ENCODE results near the gene SMYD2.
A peak's percentile ranks its signal among the peaks of the same experiment; 100 is the strongest.

SMYD2 gene

DNA sequence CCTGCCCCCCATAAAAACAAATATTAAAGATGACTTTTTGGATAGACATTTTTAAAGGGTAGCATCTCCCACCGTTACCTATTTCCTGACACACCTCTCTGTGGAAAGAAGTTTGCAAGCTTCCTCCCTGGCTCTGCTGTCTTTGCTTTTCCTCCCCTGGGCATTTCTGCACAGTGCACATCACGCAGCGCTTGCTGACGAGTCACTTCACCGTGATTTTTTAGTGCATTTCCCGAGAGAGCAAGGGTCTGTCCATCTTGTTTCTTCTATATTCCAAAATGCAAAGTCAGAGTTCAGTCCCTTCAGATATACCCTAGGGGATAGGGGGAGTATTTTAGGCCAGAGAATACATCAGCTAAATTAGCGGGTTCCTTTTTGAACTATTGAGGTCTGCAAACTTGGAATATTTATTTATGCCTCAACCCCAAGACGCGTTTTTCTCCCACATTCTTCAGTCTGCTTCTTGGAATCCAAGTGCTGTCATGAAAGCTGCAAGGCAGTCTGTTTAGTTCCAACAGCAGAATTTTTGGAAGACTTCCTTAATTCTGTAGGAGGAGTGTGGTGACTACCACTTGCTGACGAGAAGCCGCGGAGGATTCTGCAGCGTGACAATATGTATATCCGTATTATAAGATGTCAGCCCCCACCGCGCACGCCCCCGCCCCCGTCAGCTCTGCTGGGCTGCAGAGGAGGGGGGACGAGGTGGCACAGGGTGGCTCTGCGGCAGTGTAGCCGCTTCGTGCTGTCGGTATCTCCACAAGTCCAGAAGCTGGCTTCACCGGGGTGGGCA, 22.4 kb downstream of the SMYD2 start:
- DNase-seq: no peak

DNA sequence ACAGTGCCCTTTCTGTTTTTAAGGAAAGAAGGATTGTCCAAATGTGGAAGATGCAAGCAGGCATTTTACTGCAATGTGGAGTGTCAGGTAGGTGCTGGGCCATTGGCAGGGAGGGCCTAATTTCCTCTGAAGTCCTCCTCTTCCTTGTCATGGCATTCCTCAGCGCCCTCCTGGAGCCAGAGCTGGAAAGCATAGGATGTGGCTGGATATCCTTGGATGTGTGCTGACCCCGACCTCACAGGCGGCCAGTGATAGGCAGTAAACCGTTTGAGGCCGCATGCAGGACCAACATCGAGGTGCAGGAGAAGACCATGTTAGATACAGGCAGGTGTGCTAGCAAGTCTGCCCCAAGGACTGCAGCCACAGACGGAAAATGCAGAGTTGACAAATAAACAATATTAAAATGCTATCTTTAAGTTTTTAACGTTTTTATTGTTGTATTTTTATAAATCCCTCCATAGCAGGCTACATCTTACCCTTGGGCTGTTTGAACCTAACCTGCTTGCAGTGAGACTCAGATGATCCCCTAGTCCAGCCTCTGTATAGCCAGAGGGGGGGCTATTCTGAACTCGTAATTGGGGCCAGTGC, 24.3 kb downstream of the SMYD2 start:
- DNase-seq: no peak

DNA sequence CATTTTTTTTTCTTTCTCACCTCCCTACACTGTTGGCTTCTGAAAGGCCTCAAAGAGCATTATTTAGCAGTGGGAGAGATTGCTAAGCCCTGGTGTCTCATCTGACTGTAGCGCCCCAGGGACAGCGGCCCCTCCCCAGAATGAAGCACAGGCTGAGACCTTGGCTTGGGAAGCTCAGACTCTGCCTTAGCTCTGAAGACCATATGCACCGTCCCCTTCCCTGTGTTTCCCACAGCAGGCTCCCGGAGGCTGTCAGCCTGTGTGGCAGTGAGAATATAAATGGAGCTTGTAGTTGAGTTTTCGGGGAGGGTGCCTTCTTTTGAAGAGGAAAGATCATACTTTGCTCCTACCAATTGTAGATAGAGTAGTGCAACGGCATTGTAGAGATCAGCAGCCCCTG, 25.3 kb downstream of the SMYD2 start:
- DNase-seq: no peak

DNA sequence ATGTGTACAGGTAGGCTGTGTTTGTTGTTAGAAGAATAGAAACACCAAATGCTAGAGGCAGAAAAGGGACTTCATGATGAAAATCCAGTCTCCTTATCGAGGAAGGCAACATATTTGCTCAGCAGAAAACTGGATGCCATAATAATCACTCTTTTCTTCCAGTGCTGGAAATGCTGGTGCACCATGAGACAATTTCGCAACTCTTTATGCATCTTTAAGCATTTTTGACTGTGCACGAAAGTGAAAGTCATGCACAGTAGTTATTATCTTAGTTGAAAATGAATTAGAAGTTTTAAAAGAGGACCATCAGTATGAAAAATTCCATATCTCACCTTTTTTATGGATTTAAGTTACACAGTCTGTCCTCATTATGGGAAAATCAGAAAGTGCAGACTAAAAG, 29.1 kb downstream of the SMYD2 start:
- DNase-seq: no peak

DNA sequence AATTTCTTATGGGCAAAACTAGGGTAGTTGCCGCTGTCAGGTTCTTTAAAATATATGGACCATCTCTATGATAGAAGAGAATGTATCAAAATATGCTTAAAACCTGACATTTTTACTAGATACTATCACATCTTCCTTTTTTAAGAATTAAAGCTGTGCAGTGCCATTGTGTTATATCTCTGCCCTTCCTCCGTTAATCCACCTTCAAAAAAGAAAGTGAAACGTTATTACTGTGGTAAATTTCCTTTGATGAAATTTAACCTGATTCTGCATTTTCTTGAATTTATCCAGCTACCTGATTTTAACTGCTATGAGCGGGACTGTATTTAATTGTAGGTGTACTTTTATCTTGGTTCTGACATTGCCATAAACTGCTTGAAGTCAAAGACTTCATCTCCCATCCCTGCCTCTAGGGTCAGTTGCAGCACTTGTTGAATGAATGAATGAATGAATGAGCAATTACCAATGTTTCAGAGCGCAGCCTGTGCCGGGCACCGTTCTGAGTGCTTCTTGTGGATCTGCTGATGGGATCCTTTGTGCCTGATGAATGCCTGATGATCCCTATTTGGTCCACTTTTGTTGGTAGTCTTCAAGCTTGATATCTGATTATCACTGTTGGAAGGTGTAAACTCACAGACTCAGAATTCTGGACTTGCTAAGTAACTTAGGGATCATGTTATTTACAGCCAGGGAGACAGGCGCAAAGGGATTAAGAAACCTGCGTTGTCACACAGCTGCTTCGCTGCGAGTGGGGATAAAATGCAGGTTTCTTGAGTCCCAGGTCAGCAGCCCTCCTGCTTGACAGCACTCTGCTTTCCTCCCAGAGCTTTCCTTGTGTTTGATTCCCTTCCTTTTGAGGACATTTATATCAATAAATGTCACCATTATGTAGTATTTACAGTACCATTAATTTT, 30.1 kb downstream of the SMYD2 start:
- no peak for DNase-seq

DNA sequence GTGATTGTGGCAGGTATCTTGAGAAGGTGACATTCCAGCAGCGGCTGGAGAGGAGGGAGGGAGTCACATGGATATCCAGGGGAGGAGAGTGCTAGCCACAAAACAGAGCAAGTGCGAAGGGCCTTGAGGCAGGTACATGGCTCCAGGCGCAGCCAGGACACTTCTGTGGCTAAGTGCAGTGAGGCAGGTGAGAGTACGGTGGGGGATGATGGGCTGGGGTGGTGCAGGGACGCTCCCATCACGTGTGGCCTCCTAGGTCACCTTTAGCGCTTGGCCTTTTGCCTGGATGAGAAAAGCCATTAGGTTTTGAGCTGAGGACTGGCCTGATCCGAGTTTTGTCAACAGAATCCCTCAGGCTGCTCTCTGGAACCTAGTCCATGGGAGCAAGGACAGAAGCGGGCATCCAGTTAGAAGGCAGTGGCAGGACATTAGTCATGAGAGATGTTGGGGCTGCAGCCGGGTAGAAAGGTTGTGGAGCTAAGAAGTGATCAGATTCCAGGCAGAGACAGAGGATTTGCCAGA, 31.6 kb downstream of the SMYD2 start:
- DNase-seq: no peak

DNA sequence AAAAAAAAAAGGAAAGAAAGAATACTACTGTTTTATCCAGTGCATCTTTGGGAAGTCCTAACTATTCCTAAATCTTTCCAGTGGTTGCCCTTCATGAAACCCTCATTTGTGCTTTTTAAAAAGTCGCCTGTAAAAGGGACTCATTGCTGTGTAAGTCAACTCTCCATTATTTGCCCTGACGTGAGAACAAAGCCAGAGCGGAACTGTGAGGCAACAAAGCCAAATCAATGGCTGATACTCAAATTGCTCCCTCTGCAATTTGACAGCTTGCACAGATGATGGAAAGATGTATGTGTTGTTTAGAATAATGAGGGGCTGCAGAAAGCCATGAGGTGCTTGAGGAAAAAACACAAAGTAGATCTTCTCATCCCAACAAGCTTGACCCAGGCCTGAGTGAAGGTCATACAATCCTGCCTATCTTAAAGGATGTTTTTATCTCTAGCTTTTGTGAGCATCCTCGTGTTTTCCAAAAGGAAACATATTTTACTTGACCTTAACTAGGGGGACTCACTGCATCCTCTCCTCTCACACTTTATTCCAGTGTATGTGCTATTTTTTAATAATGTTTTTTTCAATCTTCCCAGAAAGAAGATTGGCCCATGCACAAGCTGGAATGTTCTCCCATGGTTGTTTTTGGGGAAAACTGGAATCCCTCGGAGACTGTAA, 33.4 kb downstream of the SMYD2 start:
- DNase-seq: no peak

DNA sequence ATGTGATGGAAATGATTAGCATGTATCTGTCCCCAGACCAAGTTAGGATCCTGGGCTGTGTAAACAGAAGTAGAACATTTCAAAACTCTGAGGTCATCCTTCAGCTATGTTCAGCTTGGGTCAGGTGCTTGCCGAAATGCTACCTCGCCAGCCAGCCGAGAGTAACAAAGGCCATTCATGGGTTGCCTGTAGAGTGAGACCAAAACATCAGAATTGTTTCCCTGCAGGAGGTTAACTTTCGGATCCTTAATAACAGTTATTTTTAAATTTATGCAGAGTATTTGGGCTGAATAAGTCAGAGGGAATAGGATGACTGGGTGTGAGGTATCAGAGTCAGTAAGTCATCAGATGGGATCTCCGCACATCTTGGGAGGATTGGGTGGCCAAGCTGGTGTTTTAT, 35.6 kb downstream of the SMYD2 start:
- no peak for DNase-seq

DNA sequence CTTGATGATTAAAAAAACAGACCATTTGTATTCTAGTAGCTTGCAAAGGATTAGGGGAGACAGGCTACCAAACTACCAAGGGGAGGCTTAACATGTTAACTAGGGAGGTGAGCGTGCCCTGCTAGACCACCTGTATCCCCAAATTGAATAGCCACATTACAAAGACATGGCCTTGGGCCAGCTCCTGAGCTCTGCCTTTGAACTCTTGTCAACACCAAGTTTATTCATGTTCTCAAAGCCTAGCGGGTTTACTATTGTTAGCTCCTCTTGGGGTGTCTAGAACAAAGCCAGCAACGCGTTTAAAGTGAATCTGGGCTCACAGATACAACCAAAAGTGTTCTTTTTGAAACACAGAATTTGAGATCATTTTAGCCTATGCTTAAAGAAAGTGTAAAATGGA, 36.3 kb downstream of the SMYD2 start:
- DNase-seq: no peak

DNA sequence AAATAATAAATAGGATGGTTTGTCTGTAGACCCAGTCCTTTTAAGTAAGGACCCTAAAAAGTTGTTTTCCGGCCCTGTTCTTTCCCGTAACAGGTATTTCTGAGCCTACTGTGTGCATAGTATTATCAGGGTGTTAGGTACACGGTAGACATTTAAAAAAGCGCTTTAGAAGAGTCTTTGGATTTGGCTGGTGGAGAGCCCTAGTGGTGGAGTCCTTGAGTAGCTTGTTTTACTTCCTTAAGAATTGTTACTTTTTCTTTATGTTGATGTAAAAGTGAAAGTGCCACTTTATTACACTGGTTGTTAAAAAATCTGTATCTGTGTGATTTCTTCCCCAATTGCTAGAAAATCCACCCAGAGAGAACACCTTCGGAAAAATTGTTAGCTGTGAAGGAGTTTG, 36.8 kb downstream of the SMYD2 start:
- DNase-seq: no peak

DNA sequence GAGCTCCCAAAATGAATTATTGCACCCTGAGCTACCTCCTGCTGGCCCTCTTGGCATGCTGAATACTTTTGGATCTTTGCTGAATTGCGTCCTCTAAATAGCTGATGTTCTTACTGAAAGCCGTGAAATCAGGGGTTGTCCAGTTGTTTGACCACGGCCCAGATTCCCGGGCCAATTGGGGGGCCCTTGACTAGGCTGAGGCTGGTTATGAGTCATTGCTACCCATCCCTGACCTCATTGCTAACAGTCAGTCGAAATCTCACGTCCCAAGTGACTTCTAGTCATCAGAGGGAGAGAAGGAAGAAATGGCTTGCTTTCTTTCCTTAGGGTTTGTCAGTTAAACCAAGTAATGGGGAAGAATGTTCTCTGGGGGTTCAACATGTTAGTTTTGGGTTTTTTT, 37.4 kb downstream of the SMYD2 start:
- DNase-seq: no peak

DNA sequence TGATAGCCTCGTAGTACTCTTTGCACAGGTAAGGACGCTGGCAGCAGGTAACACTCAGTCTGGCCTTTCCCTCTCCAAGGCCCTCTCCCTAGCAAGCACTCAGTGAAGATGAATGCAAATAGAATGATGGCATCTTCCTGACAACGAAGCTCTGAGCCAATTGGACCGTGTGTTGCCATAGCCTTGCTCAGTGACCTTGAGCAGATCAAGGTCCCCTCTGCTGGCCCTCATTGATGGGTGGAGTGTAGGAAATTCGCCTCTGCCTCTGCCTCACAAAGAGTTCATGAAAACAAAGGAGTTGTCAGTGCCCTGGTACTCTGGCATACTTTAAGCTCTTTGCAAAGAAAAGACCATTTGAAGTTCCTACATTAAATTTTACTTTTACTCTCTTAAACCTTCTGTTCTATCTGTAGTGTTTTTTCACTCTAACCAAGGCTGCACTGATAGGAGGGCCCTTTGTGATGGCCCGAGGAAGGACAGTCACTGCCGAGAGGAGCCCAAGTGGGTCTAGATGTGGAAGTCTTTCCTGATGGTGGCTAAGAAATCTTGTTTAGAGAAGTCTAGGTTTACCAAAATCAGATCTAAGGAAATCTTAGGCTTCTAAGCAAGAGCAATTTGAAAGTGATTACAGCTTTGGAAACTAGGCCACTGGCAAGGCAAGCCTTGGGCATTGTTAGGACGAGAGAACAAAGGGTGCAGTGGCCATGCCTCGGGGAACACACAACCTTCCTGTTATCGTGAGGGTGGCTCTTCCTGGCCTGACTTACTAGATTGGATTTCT, 38.2 kb downstream of the SMYD2 start:
- DNase-seq: no peak

DNA sequence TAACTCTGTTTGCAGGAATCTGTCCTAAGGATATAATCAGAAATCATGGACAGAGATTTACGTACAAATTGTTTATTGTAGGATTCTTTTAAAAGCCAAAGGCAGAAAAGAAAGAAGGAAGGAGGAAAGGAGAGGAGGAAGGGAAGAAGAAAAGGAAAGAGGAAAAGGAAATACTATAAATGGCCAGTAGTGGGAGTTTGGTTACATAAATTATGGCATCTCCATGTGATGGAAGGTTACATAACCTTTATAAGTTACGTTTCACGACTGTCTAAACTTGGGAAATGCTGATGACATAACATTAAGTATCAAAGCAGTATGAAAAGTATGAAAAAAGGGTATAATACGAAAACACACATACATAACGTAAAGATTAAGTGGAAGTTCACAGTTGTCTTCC, 39.0 kb downstream of the SMYD2 start:
- no peak for DNase-seq

DNA sequence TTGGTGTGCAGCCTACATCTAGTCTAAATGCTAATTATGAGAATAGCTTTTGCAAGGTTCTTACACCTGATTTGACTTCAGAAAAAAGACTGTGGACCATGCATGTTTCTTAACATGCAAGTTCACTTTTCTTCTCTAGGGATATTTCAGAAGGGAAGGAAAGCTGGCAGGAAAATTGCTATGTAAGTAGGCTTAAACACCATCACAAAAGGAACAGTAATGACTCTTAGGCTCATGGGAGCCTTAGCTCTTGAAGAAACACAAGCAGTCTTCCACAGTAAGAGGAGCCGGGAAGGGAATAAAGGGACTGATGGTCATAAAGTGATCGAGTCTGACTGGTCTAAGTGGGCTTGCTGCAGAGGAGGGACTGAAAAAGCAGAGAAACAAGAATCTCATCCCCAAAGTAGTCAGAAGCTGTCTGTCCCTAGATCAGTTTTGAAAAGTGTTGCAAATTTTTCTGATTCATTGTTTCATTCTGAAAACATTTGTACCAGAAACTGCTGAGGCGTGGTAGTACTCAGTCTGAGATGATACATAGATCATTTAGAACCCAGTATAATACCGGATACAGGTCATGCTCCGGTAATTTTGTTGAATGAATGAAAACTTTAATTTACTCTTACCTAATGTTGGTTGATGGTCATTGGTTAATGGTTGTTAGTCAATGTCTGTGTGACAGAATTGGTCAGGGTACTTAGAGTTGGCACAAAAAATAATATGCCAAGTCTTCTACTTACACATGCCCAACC, 40.9 kb downstream of the SMYD2 start:
- DNase-seq: no peak

DNA sequence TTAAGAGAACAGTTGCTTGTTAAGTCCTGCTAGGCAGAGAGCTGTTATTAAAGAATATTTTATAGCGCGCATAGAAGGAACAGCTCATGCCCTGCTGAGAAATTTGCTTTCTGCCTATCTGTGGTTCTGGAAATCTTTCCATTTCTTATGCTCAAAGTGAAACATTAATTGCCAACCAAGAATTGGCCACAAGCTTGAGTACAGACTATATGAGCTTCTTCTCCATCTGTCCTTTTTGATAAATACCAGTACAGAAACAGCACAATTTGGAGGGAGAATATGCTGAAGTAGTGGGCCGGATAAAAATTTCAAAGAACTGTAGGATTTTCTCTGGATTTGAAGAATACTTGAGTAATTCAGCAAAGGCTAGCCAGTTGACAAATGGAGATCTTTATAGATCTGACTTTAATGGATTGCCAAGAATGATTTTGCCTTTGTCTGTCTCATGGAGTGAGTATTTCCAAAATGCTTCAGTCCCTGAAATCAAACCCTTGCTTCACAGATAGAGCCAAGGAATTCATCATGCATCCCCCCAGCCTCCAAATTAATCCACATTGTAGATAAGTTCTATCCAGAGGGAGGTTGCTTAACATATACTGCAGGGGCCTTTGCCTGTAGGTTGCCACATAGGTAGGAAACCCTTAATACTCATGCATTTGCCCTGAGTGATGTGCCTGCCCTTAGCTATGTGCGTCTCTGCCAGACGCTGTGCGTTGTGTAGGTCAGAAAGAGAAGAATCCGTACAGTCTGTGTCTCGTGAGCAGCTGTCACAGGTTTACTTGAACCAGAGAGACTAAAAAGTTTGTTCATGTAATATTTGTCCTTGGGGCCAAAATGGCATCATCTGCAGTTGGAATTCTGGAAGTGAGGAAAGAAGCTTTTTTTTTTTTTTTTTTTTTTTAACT, 44.2 kb downstream of the SMYD2 start:
- no peak for DNase-seq

DNA sequence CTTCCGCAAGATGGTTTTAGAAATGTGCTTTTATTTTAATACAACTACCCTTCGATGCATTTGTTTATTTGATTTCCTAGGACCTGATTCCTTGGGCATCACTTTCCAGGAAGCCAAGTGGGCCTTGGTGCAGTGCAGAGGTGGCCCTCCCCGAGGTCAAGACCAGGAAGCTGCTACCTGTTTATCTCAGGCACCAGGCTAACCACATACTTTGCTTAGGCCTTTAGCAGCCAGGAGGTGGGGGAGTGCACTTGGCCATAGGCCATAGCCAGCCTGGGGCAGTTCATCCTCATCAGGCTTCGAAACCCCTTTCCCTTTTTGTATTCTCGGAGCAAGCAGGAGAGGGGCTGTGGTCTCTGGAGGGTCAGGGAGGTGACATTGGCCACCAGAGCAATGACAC, 45.4 kb downstream of the SMYD2 start:
- no peak for DNase-seq

DNA sequence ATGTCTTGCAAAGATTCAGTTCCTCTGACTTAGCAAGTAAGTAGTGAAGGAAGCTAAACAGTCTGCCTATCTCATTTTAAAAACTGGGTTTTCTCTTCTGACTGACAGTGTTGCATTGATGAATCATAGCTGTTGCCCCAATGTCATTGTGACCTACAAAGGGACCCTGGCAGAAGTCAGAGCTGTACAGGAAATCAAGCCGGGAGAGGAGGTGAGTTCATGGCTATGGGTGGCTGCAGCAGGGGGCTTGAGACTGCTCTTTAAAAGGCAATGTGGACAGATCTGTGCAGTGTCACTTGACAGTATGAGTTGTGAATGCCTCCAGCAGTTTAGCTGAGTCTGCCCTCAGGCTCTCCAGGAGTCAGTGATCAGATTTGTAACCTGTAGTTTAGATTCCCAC, 46.6 kb downstream of the SMYD2 start:
- DNase-seq: no peak

DNA sequence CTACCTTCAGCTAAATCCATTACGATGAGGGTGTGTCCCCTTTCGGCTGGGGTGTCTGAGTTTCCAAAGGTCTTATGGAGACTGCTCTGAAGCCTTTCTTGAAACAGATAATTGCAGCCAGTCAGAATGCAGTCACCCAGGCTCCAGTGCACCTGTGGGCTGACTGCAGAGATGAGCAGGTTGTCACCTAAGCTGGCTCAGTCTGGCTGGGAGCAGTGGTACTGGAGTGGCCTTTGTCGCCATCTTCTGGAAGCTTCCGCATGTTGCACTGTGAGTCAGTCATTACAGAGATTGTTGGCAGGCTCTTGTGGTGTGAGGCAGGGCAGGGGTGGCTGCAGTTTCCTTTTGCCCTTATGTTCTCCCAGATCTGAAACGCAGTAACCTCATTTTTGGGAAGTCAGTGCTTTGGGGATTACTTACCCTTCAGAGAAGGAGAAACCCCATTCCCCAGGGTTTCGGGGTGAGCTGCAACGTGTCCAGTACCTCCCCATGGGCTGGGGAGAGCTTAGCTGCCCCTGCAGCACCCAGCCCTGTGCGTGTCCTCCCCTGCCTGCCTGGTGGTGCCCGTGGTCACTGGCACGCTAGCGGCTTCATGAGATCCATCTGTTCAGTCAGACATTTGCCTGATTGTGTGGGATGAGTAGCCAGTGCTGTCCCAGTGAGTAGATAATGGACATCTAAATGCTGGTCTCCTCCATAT, 48.0 kb downstream of the SMYD2 start:
- peak; percentile 65 to 78 for DNase-seq

DNA sequence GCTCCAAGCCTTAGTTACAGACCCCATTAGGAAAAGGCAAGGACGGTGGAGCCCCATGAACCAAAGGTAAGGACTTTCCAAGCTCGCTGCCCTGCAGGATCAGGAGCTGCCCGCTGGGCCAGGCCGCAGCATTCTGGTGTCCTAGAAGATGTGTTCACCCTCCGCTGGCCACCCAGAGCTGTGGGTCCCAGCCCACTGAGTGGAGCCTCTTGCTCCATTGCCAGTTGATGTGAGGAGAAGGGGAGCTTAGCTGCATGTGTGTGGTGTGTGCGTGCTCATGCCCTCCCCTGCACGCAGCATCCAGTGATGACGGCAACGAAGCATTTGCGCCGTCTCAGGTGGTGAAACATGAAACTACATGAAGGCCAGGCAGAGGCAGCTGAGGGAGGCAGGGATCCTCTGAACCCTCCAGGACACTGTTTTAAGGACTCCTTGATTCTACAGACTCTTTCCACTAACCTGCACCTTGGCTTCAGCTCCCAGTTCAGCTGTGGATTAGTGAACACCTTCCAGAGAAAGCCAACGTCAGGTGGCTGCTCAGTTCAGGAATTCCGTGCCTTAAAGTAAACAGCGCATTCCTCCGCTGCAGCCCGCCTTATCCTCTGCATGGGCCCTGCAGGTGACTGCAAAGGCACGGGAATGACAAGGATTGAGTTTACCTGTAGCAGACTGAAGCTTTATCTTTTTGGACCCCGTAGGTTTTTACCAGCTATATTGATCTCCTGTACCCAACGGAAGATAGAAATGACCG, 48.7 kb downstream of the SMYD2 start:
- no peak for DNase-seq
